Measurements from ENCODE around the gene BBLN.

Gene BBLN

DNA sequence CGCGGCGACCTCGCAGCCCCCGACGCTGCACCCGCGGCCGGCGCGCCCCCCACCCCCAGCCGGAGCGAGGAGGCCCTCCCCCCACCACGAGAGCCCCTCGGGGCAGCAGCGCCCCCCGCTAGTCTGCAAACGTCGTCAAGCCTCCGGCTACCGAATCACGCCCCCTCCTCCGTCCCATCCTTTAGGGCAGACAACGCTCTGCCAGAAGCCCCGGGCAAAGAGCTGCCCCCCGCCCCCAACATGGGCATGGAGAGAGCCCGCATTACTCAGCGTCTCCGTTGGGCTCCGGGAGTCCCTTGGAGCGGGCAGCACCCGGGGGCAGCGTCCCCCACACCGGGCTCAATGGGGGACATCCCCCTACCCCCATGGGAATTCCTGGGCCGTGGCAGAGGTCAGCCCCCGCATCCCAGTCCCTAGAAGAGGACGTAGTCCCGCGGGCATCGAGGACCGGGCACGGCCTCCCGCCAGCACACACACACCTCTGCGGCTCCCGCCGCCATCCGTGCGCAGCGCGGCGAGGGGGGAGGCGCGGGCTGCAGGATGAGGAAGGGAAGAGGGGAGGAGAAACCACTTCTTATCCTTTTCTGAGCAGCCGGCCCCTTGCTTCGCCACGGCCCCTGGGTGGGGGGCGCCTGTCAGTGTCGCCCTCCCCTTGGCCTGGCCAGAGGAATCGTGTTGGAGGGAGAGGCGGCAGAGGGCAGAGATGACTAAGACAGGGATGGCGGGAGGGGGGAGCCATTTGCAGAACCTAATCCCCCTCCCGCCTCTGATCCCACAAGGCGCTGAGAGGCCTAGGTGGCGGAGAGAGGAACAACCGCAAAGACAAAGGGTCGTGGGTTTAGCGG lies 43.9 kb downstream of the BBLN start:
- DNase-seq (ENCODE audit: low read depth in 1 of 2, low spot score in 1 of 2), result peak; percentile 43 to 57
- Histone ChIP-seq H3K27ac (replicated peaks) (no peak overlapping the region; the same call in 1 of the 2 replicates), H3K4me3 (replicated peaks; ENCODE audit: insufficient read depth, low read length) (peak overlapping the region; percentile 80), H3K27me3 (ENCODE audit: insufficient read depth, poor library complexity, severe bottlenecking) (no peaks in the 10 kb centered on the region)
- TF ChIP-seq, protein P1, sequence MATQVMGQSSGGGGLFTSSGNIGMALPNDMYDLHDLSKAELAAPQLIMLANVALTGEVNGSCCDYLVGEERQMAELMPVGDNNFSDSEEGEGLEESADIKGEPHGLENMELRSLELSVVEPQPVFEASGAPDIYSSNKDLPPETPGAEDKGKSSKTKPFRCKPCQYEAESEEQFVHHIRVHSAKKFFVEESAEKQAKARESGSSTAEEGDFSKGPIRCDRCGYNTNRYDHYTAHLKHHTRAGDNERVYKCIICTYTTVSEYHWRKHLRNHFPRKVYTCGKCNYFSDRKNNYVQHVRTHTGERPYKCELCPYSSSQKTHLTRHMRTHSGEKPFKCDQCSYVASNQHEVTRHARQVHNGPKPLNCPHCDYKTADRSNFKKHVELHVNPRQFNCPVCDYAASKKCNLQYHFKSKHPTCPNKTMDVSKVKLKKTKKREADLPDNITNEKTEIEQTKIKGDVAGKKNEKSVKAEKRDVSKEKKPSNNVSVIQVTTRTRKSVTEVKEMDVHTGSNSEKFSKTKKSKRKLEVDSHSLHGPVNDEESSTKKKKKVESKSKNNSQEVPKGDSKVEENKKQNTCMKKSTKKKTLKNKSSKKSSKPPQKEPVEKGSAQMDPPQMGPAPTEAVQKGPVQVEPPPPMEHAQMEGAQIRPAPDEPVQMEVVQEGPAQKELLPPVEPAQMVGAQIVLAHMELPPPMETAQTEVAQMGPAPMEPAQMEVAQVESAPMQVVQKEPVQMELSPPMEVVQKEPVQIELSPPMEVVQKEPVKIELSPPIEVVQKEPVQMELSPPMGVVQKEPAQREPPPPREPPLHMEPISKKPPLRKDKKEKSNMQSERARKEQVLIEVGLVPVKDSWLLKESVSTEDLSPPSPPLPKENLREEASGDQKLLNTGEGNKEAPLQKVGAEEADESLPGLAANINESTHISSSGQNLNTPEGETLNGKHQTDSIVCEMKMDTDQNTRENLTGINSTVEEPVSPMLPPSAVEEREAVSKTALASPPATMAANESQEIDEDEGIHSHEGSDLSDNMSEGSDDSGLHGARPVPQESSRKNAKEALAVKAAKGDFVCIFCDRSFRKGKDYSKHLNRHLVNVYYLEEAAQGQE (IDR thresholded peaks at IDR 0.05; ENCODE audit: insufficient replicate concordance, low read depth), result no peak
- TF ChIP-seq POLR2AphosphoS5 (IDR thresholded peaks at IDR 0.05; ENCODE audit: low read depth) (no peak), GABPA (IDR thresholded peaks at IDR 0.05; ENCODE audit: low read depth) (no peak), SPI1 (IDR thresholded peaks at IDR 0.05; ENCODE audit: borderline replicate concordance, low read depth) (no peak)
- TF ChIP-seq, protein P2, sequence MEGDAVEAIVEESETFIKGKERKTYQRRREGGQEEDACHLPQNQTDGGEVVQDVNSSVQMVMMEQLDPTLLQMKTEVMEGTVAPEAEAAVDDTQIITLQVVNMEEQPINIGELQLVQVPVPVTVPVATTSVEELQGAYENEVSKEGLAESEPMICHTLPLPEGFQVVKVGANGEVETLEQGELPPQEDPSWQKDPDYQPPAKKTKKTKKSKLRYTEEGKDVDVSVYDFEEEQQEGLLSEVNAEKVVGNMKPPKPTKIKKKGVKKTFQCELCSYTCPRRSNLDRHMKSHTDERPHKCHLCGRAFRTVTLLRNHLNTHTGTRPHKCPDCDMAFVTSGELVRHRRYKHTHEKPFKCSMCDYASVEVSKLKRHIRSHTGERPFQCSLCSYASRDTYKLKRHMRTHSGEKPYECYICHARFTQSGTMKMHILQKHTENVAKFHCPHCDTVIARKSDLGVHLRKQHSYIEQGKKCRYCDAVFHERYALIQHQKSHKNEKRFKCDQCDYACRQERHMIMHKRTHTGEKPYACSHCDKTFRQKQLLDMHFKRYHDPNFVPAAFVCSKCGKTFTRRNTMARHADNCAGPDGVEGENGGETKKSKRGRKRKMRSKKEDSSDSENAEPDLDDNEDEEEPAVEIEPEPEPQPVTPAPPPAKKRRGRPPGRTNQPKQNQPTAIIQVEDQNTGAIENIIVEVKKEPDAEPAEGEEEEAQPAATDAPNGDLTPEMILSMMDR (IDR thresholded peaks at IDR 0.05; ENCODE audit: insufficient read depth, low read length), result no peak

DNA sequence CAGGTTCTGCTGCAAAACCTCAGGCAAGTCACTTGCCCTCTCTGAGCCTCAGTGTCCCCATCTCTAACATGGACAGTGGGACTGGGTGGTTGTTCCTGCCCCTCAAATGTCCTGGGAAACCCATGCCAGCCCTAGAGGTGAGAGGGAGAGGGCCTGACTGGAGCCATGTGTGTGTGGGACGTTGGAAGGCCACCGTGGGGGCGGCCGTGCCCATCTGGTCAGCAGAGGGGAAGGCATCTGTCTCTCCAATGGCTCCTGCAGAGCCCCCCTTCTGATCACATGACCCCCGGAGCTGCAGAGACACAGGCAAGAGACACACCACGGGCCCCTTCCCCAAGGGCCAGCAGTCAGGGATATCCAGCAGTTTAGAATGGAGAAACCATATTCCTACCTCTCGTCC lies 44.8 kb downstream of the BBLN start:
- H3K27ac ChIP-seq (replicated peaks), result no peak overlapping the region
- DNase-seq (ENCODE audit: low read depth in 1 of 2, low spot score in 1 of 2), result no peak
- peak overlapping the region; percentile 80 for H3K4me3 ChIP-seq (replicated peaks; ENCODE audit: insufficient read depth, low read length)
- no peaks in the 10 kb centered on the region for H3K27me3 ChIP-seq (ENCODE audit: insufficient read depth, poor library complexity, severe bottlenecking)
- TF ChIP-seq, protein P1 (IDR thresholded peaks at IDR 0.05; ENCODE audit: insufficient replicate concordance, low read depth), result no peak
- TF ChIP-seq SPI1 (IDR thresholded peaks at IDR 0.05; ENCODE audit: borderline replicate concordance, low read depth), result no peak
- no peak for TF ChIP-seq POLR2AphosphoS5 (IDR thresholded peaks at IDR 0.05; ENCODE audit: low read depth)
- no peak for TF ChIP-seq GABPA (IDR thresholded peaks at IDR 0.05; ENCODE audit: low read depth)
- TF ChIP-seq, protein P2 (IDR thresholded peaks at IDR 0.05; ENCODE audit: insufficient read depth, low read length), result no peak

DNA sequence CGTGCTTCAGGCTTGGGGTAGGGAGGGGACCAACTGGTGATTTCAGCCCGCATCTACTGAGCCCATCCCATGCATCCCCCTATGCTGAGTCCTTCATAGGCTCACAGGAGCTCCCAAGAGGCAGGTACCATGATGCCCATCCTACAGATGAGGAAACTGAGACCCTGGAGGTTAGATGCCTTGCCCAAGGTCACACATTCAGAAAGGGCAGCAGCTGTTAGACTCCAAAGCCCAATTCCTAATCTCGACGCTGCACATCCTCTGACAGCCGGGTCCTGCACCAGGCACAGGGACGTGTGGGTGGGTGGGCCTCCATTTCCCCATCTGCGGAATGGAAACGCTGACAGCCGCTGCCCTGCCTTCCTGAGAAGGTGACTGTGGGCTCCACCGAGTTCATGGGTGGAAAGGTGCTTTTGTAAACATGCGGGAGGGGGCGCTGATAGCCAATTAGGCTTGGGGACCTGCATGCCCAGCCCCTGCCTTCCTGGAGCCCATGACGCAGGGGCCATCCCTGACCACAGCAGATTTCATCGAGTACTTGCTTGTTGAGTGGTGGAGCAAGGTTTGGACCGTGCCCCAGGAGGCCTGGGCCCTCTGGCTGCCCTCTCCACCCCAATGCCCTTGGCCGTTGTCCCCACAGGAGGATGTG lies 45.4 kb downstream of the BBLN start:
- TF ChIP-seq GABPA (IDR thresholded peaks at IDR 0.05; ENCODE audit: low read depth), result no peak
- TF ChIP-seq, protein P2 (IDR thresholded peaks at IDR 0.05; ENCODE audit: insufficient read depth, low read length), result no peak
- TF ChIP-seq, protein P1 (IDR thresholded peaks at IDR 0.05; ENCODE audit: insufficient replicate concordance, low read depth), result no peak
- no peak for TF ChIP-seq POLR2AphosphoS5 (IDR thresholded peaks at IDR 0.05; ENCODE audit: low read depth)
- TF ChIP-seq SPI1 (IDR thresholded peaks at IDR 0.05; ENCODE audit: borderline replicate concordance, low read depth), result no peak
- no peak for DNase-seq (ENCODE audit: low read depth in 1 of 2, low spot score in 1 of 2)
- H3K4me3 ChIP-seq (replicated peaks; ENCODE audit: insufficient read depth, low read length), result no peak overlapping the region
- H3K27me3 ChIP-seq (ENCODE audit: insufficient read depth, poor library complexity, severe bottlenecking), result no peaks in the 10 kb centered on the region
- H3K27ac ChIP-seq (replicated peaks), result no peak overlapping the region
